Stimulated activated CD4-positive, alpha-beta T cell treated with anti-CD3 and anti-CD28 coated beads, Interleukin-12 subunit alpha, Interleukin-12 subunit beta, amount 100 ng/mL, for 48 hours (primary cell): Measurements from ENCODE around the gene ABCC12.

Experiments used
- DNase-seq, 3 donors: peaks; one replicate each; pipeline ENCODE4 v3.0.0-alpha.2; 2020; ENCODE audit warnings: low read depth in 2 of 3, low spot score in 1 of 3

ABCC12 gene

DNA sequence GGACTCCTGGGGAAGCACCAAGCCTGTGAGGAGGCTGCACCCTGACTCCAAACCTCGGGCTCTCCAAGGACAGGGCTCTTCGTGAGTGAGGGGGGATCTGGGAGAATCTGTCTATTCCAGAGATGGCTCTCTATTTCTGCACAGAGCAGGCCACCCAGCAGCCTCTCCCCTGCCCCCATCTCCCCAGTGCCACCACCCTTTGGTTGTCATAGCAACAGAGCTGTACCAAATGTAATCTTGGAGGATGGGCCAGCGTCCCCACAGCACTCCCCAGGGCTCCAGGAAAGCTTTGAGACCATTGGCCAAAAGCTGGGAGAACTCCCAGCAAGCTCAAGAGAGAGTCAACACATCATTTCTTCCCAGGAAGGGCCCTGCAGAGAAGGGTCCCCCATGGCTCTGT is 49.3 kb downstream of the ABCC12 start:
- no peak for DNase-seq
